ENCODE measurements around the gene HOXB8.

GRCh38 chr17:48605991-48606891, 8.9 kb downstream of the HOXB8 start:
- TF ChIP-seq, protein P1, sequence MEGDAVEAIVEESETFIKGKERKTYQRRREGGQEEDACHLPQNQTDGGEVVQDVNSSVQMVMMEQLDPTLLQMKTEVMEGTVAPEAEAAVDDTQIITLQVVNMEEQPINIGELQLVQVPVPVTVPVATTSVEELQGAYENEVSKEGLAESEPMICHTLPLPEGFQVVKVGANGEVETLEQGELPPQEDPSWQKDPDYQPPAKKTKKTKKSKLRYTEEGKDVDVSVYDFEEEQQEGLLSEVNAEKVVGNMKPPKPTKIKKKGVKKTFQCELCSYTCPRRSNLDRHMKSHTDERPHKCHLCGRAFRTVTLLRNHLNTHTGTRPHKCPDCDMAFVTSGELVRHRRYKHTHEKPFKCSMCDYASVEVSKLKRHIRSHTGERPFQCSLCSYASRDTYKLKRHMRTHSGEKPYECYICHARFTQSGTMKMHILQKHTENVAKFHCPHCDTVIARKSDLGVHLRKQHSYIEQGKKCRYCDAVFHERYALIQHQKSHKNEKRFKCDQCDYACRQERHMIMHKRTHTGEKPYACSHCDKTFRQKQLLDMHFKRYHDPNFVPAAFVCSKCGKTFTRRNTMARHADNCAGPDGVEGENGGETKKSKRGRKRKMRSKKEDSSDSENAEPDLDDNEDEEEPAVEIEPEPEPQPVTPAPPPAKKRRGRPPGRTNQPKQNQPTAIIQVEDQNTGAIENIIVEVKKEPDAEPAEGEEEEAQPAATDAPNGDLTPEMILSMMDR (IDR thresholded peaks at IDR 0.05; ENCODE audit: low read length) = no peak
- TF ChIP-seq EZH2 (optimal IDR thresholded peaks at IDR 0.05; ENCODE audit: low read depth, low read length) (no peak), EZH2phosphoT487 (IDR thresholded peaks at IDR 0.05; ENCODE audit: low read length) (no peak)
